Stimulated activated CD4-positive, alpha-beta T cell treated with anti-CD3 and anti-CD28 coated beads, Interleukin-1b, Interleukin-23, amount 100 ng/mL, for 1 hour (primary cell): ENCODE results near the gene HOXC4.
"Not testable (repeated sequence)": the region's sequence is repeated elsewhere in the genome, so short reads cannot be mapped to it uniquely, and the experiment has no call there.

ENCODE experiments used
- DNase-seq, 2 donors: peaks; one replicate each; pipeline ENCODE4 v3.0.0-alpha.2; 2020; ENCODE audit warnings: low read depth in 2 of 2

Gene HOXC4

GRCh38 chr12:54040148-54040494 is 13.5 kb upstream of the HOXC4 start:
- no peak for DNase-seq

- no peak for DNase-seq
Measured at GRCh38 chr12:54040648-54041047, 13.0 kb upstream of the HOXC4 start.

- DNase-seq, result no peak
Measured at GRCh38 chr12:54041097-54041690, 12.4 kb upstream of the HOXC4 start.

GRCh38 chr12:54042033-54042432 is 11.6 kb upstream of the HOXC4 start:
- DNase-seq, result not testable (repeated sequence)

- DNase-seq, result no peak
Measured at GRCh38 chr12:54042970-54043853, 10.4 kb upstream of the HOXC4 start.

- DNase-seq, result no peak
Measured at GRCh38 chr12:54044425-54045103, 9.1 kb upstream of the HOXC4 start.

- no peak for DNase-seq
Measured at GRCh38 chr12:54045401-54045800, 8.2 kb upstream of the HOXC4 start.

GRCh38 chr12:54045868-54046521 is 7.6 kb upstream of the HOXC4 start:
- no peak for DNase-seq

GRCh38 chr12:54046809-54047159 is 6.9 kb upstream of the HOXC4 start:
- DNase-seq, result no peak

- DNase-seq, result no peak
Measured at GRCh38 chr12:54047160-54047963, 6.3 kb upstream of the HOXC4 start.

- DNase-seq, result no peak
Measured at GRCh38 chr12:54047964-54048303, 5.7 kb upstream of the HOXC4 start.

GRCh38 chr12:54048406-54049093 is 5.1 kb upstream of the HOXC4 start:
- DNase-seq, result no peak

- DNase-seq, result no peak
Measured at GRCh38 chr12:54049108-54049507, 4.5 kb upstream of the HOXC4 start.

- DNase-seq, result no peak
Measured at GRCh38 chr12:54050482-54050810, 3.2 kb upstream of the HOXC4 start.

GRCh38 chr12:54051026-54051842 is 2.4 kb upstream of the HOXC4 start:
- no peak for DNase-seq

GRCh38 chr12:54051874-54052437 is 1.7 kb upstream of the HOXC4 start:
- DNase-seq, result no peak

- no peak for DNase-seq
Measured at GRCh38 chr12:54052438-54053002, 1.1 kb upstream of the HOXC4 start.

GRCh38 chr12:54053003-54053750 is 458 bp upstream of the HOXC4 start:
- no peak for DNase-seq

- no peak for DNase-seq
Measured at GRCh38 chr12:54054742-54055194, 1.1 kb downstream of the HOXC4 start.
